Measurements from ENCODE around the gene SOBP.
A peak's percentile ranks its signal among the peaks of the same experiment; 100 is the strongest.

Gene SOBP

DNA sequence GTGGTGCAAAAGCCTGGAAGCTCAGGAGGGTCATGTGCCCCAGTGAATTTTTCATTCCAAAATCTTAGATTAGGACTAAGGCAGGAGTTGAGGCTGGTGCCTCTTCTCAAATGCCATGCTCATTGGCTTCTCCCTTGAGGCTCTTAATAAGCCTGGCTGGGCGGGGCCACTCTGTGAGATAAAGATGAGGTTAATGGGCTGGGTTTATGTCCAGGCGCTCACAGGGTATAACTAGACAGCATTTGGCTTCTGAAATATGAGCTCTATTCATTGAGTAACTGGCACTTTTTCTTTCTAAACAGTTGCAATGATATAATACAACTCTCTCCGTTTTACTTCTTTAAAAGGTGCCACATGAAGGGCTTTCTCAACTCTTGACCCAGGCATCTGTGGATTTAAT is 177.9 kb downstream of the SOBP start:
- DNase-seq: no peak

DNA sequence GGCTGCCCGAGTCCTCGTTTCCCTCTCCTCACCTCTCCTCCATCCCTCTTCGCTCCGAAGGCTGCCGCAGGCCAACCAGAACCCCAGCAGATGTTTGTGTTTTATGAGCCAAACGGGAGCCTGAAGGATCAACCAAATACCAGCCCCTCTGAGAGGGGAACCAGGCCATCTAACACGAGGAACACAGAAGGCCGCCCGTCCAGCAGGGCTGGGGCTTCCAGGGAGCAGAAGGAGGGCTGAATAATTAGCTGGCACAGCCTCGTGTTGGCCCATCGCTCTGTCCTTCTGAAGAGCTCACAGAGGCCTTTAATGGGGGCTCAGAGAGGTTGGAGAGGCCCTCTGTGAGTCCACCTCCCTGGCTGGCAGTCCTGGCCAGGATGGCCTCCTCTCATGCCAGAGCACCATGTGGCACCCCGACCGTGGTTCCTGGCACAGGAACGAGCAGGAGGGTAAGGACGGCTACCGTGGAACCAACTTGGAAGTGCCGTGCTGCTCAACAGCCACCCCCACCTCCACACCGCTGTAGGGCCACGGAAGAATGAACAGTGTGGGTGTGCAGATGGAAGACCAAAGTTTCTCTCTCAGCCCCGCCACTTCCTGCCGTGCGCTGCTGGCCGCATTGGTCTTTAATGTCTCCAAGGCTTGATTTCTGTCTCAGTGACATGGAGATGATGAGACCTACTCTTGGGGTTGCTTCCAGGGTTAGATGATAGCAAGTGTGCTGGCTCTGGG is 179.0 kb downstream of the SOBP start:
- no peak for DNase-seq

DNA sequence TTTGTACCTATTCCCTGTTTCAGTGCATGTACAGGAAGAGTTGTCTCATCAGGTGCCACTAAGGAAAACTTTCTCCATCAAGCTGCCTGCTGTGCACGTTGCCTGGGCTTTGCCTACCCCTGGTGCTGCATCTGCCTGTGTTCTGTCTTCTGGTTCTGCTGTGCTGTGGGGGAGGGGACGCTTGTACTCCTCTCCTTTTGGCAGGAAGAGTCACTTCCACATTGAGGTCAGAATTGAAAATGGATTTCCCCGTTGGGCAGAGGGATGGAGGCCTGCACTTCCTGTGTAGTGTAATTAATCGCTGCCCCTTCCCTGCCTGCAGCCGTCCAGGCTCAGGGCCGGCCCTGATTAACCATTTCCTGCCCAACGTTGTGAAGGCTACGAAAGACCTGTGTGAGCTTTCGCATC is 180.9 kb downstream of the SOBP start:
- peak; percentile 40 for DNase-seq

- no peak for DNase-seq
These were observed 183.2 kb downstream of the SOBP start for GRCh38 chr6:107673076-107673494.

- DNase-seq: peak; percentile 88
These were observed 185.2 kb downstream of the SOBP start for GRCh38 chr6:107674995-107675738.

GRCh38 chr6:107676042-107676441 is 186.1 kb downstream of the SOBP start:
- DNase-seq: no peak

- no peak for DNase-seq
These were observed 187.5 kb downstream of the SOBP start for GRCh38 chr6:107677399-107677798.

DNA sequence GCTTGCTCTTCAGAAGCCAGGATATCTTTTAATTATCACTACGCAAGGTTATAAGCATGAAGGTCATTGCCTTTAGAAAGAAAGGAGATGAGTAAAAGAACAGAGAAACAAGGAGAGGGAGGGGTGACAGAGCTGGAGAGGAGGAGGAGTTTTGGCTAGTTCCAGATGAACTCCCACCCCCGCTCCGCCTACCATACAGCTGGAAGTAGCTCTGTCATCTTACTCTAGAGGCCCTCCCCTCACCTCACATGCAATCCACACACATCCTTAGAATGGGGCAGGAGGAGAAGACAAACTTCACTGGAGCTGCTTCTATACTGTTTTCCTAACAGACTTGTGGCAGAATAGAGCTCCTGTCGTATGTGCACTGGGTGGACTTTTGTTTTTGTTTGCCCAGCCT is 189.5 kb downstream of the SOBP start:
- DNase-seq: no peak

- no peak for DNase-seq
These were observed 192.8 kb downstream of the SOBP start for GRCh38 chr6:107682721-107683120.

- no peak for DNase-seq
These were observed 193.3 kb downstream of the SOBP start for GRCh38 chr6:107683183-107683582.

DNA sequence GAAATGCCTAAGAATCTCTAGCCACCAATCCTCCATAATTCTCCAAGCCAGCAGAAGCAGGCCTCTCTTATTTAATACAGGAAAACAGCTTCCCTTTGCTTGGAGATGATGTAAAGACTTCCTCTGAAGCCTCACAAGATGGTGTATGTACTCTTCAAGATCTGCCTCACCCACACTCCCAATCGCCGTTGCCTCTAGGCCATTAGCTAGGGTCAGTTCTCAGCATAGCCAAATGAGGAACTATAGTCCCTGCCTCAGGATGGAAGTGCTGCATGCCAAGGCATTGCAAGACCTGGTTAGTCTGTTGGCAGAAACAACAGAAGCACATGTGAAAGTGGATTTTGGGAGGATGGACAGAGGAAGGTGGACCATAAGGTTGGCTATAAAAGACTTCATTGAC is 195.1 kb downstream of the SOBP start:
- no peak for DNase-seq

GRCh38 chr6:107689190-107689589 is 199.3 kb downstream of the SOBP start:
- DNase-seq: no peak

GRCh38 chr6:107689951-107690642 is 200.2 kb downstream of the SOBP start:
- no peak for DNase-seq

DNA sequence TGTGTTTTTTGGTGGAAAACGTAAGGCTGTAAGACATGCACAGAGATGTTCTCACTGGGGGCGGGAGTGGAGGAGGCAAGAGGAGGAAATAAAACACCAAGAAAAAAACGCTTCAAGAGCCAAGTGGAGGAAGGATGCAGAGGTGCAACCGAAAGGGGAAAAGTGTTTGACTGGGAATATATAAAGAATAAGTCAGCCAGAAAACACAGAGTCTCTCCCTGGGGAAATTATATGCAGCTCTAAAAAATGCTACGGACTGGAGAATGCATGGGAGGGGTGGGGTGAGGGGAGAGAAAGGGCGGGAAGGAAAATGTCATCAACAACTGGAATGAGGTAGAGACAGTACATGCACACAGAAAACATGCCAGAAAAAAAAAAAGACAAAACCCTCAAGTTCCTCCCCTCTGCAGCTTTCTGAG is 200.7 kb downstream of the SOBP start:
- no peak for DNase-seq

GRCh38 chr6:107691062-107691751 is 201.3 kb downstream of the SOBP start:
- DNase-seq: no peak

DNA sequence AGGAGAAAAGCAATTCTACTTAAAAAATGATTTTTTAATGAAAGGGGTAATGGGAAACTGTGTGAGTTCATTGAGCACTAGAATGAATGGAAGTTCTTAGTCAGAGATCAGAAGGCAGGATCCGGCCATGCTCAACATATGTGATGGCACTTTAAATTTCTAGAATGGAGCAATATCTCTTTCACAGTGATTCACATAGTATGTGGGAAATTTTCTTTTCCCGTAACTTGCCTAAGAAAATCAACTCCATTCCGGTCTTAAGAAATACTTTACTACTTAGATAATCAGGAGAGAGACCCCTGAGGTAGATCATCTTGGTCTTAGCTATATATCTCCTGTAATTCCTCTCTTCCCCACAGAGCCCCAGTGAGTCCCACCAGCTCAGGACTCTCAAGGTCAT is 202.4 kb downstream of the SOBP start:
- DNase-seq: no peak

DNA sequence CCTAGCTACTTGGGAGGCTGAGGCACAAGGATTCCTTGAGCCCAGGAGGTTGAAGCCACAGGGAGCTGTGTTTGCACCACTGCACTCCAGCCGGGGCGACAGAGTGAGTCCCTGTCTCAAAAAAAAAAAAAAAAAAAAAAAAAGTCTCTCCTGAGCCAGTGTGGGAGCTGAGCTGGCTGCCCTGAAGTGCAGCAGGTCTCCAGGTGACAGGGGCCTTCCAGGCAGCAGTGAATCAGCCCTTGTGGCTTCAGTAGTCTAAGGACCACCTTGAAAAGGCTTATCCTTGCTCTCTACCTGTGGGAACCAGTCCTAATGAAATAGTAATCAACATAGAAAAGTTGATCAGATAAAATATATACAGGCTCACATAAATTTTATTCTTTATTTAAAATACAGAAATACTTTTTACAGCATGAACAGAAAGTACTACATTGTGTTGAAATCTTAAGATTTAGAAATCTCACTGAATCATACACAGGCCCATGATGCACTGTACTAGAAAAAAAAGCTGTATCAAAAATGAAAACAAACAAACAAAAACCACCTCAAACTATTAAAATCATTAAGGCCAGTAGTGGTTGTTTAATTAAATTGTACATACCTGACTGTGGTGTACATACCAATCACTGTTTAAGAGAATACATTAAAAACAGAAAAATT is 205.3 kb downstream of the SOBP start:
- no peak for DNase-seq

- DNase-seq: no peak
These were observed 207.8 kb downstream of the SOBP start for GRCh38 chr6:107697682-107698081.

DNA sequence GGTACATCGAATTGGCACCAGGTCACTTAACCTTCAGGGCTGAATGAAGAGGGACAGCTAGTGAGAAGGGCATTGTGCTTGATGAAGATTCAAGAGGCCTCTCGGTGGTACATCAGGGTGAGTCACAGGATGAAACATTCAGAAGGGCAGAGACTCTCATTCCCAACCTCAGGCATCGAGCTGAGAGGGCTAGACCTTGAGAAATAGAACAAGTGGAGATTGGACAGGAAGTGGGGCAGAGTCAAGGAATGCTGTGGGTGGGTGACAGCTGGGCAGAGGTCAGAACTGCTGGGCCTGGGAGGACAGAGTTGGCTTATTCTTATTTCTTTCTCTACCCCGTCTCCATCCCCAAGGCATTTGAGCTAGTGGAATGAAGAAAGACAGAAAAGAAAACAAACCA is 208.2 kb downstream of the SOBP start:
- no peak for DNase-seq

- DNase-seq: no peak
These were observed 209.3 kb downstream of the SOBP start for GRCh38 chr6:107699254-107699653.

GRCh38 chr6:107699697-107700325 is 209.9 kb downstream of the SOBP start:
- no peak for DNase-seq

DNA sequence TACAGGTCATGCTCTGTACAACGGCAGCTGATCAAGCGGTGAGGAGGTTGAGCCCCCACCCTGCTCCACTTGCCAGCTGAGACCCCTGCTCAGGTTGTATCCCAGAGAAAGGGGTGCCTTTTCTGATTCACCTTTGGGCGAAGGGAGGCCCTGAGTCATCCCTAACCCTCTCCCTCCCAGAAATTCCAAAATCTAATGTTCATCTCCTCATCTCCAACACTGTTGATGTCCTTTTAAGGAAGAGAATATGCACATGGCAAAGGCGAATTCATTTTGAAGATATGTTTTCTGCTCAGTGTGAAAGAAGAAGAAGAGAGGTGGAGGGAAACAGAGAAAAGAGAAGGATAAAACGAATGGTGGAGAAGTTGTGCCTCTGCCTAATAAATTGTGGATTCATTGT is 213.7 kb downstream of the SOBP start:
- DNase-seq: no peak

All from CD4-positive, alpha-beta T cell treated with Interleukin-17A for 1 hour (primary cell).